Stomach (tissue), 4 donors: ENCODE data around the gene ATP8A1.

ENCODE experiments used
- POLR2A ChIP-seq, 4 donors: fragments of 450-650 bp; IDR thresholded peaks; one replicate each; pipeline ENCODE4 v1.6.1; 2016; ENCODE audit warnings: antibody characterized with exemption in 4 of 4, control low read depth in 2 of 4, mild to moderate bottlenecking in 1 of 4, moderate library complexity in 1 of 4
- POLR2AphosphoS5 ChIP-seq, 3 donors: sonication (generic); formaldehyde crosslinking; IDR thresholded peaks; one replicate each; pipeline ENCODE4 v1.6.1; 2016; ENCODE audit warnings: antibody characterized with exemption in 3 of 3
- TF ChIP-seq, protein P1 (sequence below), 7 experiments: fragments of 450-650 bp in 4 of 7; fragments of 200-600 bp in 3 of 7; sonication (generic) in 3 of 7; IDR thresholded peaks; one replicate each; pipeline ENCODE4 v1.5.1; 2016 to 2019; ENCODE audit warnings: antibody characterized with exemption in 7 of 7, control low read depth in 2 of 7, mild to moderate bottlenecking in 1 of 7

DNA sequence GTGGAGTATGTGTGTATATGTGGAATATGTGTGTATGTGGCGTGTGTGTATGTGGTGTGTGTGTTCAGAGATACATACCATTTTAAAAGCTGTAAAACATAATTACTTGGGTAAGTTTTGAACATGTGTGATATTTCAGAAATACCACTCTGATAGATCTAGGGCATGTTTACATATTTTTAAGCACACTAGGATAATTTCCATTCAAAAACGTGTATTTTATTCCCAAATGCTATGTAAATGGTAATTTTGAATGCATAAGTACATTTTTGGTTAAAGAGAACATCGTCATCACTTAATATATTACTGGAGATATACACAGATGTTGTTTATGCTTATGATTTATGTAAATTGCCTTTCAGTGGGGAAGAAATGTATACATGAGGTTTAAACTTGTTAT, 294.3 kb downstream of the ATP8A1 start:
- TF ChIP-seq, protein P1, sequence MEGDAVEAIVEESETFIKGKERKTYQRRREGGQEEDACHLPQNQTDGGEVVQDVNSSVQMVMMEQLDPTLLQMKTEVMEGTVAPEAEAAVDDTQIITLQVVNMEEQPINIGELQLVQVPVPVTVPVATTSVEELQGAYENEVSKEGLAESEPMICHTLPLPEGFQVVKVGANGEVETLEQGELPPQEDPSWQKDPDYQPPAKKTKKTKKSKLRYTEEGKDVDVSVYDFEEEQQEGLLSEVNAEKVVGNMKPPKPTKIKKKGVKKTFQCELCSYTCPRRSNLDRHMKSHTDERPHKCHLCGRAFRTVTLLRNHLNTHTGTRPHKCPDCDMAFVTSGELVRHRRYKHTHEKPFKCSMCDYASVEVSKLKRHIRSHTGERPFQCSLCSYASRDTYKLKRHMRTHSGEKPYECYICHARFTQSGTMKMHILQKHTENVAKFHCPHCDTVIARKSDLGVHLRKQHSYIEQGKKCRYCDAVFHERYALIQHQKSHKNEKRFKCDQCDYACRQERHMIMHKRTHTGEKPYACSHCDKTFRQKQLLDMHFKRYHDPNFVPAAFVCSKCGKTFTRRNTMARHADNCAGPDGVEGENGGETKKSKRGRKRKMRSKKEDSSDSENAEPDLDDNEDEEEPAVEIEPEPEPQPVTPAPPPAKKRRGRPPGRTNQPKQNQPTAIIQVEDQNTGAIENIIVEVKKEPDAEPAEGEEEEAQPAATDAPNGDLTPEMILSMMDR (IDR thresholded peaks at IDR 0.05) = no peak
- no peak for TF ChIP-seq POLR2A (IDR thresholded peaks at IDR 0.05)
- TF ChIP-seq POLR2AphosphoS5 (IDR thresholded peaks at IDR 0.05) = no peak
